KMS-11 (cell line): ENCODE measurements around the gene MAGEB17.

Source experiments
- H2AFZ ChIP-seq: fragments of 200-600 bp; sonication (generic); 2 replicates; pipeline ENCODE4 v1.6.1; 2016; ENCODE audit warnings: antibody characterized with exemption, mixed run types, low read depth
- H3K27ac ChIP-seq: fragments of 200-600 bp; sonication (generic); 2 replicates; pipeline ENCODE4 v1.6.1; 2016; ENCODE audit warnings: mild to moderate bottlenecking, mixed run types
- H3K27me3 ChIP-seq: fragments of 200-600 bp; sonication (generic); 2 replicates; pipeline ENCODE4 v1.6.1; 2017; ENCODE audit warnings: mild to moderate bottlenecking, low read depth, mixed run types, moderate library complexity; ENCODE audit not compliant: insufficient read depth
- H3K36me3 ChIP-seq: fragments of 200-600 bp; sonication (generic); 2 replicates; pipeline ENCODE4 v1.6.1; 2017; ENCODE audit warnings: mild to moderate bottlenecking, mixed run types; ENCODE audit not compliant: insufficient read depth
- H3K4me1 ChIP-seq: fragments of 200-600 bp; sonication (generic); 2 replicates; pipeline ENCODE4 v1.6.1; 2016; ENCODE audit warnings: mild to moderate bottlenecking, low read depth, mixed run types; ENCODE audit not compliant: poor library complexity, severe bottlenecking
- H3K4me2 ChIP-seq: fragments of 200-600 bp; sonication (generic); 2 replicates; pipeline ENCODE4 v1.7.0; 2016; ENCODE audit warnings: mild to moderate bottlenecking, mixed run types
- H3K4me3 ChIP-seq: fragments of 200-600 bp; sonication (generic); IDR thresholded peaks from 2 replicates; pipeline ENCODE4 v1.6.1; 2017; ENCODE audit warnings: low read depth, low read length, mixed read lengths; ENCODE audit not compliant: insufficient read depth
- H3K79me2 ChIP-seq: fragments of 200-600 bp; sonication (generic); 2 replicates; pipeline ENCODE4 v1.6.1; 2016; ENCODE audit warnings: low read depth, mixed run types; ENCODE audit not compliant: insufficient read depth
- H3K9ac ChIP-seq: fragments of 200-600 bp; sonication (generic); 2 replicates; pipeline ENCODE4 v1.6.1; 2016; ENCODE audit warnings: mild to moderate bottlenecking, mixed run types
- H4K20me1 ChIP-seq: fragments of 200-600 bp; sonication (generic); 2 replicates; pipeline ENCODE4 v1.6.1; 2016; ENCODE audit warnings: mild to moderate bottlenecking, mixed run types; ENCODE audit not compliant: insufficient read depth
- CTCF ChIP-seq: fragments of 200-600 bp; sonication (generic); conservative IDR thresholded peaks from 2 replicates; pipeline ENCODE4 v1.6.1; 2017; ENCODE audit warnings: low read depth, mild to moderate bottlenecking, antibody characterized with exemption, low read length, moderate library complexity, mixed read lengths

Gene MAGEB17

DNA sequence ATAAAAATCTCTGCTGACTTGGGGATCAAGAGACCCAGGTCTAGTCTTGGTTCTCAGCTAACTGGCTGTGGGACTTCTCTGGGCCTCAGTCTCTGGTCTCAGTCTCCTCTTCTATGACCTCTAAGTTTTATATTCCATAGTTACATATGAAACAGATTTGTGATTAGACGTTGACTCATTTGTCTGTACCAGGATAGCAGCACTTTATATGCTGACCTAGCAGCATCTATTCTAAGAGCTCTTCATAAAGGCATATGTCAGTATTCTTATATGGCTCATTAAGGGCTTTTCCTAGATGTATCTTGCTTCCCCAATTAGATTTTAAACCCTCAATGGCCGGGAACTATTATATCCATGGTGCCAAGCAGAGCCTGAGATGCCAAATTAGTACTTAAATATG, 31.2 kb upstream of the MAGEB17 start:
- no peak overlapping the region for H3K9ac ChIP-seq
- H3K4me2 ChIP-seq, result no peak overlapping the region
- no peak for TF ChIP-seq CTCF
- H2AFZ ChIP-seq, result no peak overlapping the region
- no peaks in the 10 kb centered on the region for H3K79me2 ChIP-seq
- no peaks in the 10 kb centered on the region for H3K27me3 ChIP-seq
- no peak overlapping the region for H3K4me3 ChIP-seq
- no peaks in the 10 kb centered on the region for H3K36me3 ChIP-seq
- H3K4me1 ChIP-seq, result no peaks in the 10 kb centered on the region
- no peak overlapping the region for H3K27ac ChIP-seq
- H4K20me1 ChIP-seq, result no peaks in the 10 kb centered on the region

DNA sequence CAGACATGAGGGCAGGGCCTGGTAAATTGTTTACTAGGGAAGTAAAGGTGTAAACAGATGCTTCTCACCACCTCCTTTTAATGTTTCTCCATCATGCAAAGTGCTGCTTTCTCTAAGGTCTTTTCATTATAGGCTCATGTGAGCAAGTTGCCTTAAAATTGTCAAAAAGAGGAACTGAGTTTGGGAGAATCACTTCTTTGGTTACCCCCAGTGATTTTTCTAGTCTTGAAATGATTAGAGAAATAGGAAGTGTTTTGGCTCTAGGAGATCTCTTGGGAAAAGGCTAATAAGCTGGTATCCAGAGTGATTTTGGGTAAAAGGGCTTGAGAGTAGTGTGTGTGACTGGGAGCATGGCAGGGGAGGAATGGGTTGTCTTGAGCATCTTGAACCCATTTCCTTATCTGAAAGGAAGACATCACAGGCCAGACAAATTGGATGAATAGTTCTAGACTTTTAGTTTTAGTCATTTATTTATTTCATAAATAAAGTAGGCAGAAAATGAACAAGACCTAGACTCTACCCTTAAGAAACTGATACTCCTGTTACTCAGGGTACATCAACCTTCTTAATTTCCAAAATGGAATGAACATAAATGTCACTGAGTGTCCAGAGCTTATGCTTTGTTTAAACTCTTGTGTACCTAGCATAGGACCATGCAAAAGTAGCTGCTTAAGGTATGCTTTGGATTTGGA, 29.7 kb upstream of the MAGEB17 start:
- H3K36me3 ChIP-seq, result no peaks in the 10 kb centered on the region
- no peak overlapping the region for H3K9ac ChIP-seq
- no peaks in the 10 kb centered on the region for H3K27me3 ChIP-seq
- H3K4me1 ChIP-seq, result no peaks in the 10 kb centered on the region
- no peak overlapping the region for H3K27ac ChIP-seq
- H3K4me3 ChIP-seq, result no peak overlapping the region
- H3K79me2 ChIP-seq, result no peaks in the 10 kb centered on the region
- H2AFZ ChIP-seq, result no peak overlapping the region
- no peaks in the 10 kb centered on the region for H4K20me1 ChIP-seq
- no peak; the same call in 1 of the 2 replicates for TF ChIP-seq CTCF
- H3K4me2 ChIP-seq, result no peak overlapping the region

DNA sequence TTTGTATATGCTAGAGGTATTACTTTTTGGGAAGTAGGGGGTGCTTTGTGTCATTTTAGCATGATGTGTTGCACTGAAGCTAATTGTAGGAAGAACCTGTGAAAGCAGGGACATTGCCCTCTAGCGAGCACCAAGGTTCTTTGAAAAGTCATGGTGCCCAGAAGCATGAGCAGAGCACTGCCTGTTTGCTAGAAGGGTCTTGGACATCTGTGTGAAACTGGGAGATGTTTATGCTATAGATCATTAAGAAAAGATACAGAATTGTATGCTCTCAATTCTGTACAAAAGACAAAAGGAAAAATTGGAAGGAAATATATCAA, 29.2 kb upstream of the MAGEB17 start:
- Histone ChIP-seq H3K27me3 (no peaks in the 10 kb centered on the region), H3K4me3 (no peak overlapping the region), H2AFZ (no peak overlapping the region), H3K27ac (no peak overlapping the region), H4K20me1 (no peaks in the 10 kb centered on the region), H3K79me2 (no peaks in the 10 kb centered on the region), H3K36me3 (no peaks in the 10 kb centered on the region), H3K9ac (no peak overlapping the region), H3K4me1 (no peaks in the 10 kb centered on the region), H3K4me2 (no peak overlapping the region)
- no peak; the same call in 1 of the 2 replicates for TF ChIP-seq CTCF

GRCh38 chrX:16140448-16140847, 26.8 kb upstream of the MAGEB17 start:
- Histone ChIP-seq H3K4me1 (no peaks in the 10 kb centered on the region), H3K27me3 (no peaks in the 10 kb centered on the region)

More at GRCh38 chrX:16140448-16140847, 26.8 kb upstream of the MAGEB17 start:
- Histone ChIP-seq H3K4me3 (no peak overlapping the region), H4K20me1 (no peaks in the 10 kb centered on the region), H3K36me3 (no peaks in the 10 kb centered on the region), H3K9ac (no peak overlapping the region), H3K27ac (no peak overlapping the region), H2AFZ (no peak overlapping the region), H3K4me2 (no peak overlapping the region), H3K79me2 (no peaks in the 10 kb centered on the region)
- no peak for TF ChIP-seq CTCF
